NCI-H774 (cell line): ENCODE measurements around the gene GHRH.

Source experiments
- DNase-seq: peaks from one replicate; lab custom pipeline; 2025; lab: John Stamatoyannopoulos, UW

GHRH gene

GRCh38 chr20:37261714-37262113, at the start of gene GHRH:
Gene GHRH, minus strand, starts transcription at chr20:37261814. Its CDS starts 4,925 bp downstream, at chr20:37256889.
- DNase-seq = no peak

- no peak for DNase-seq
Measured at GRCh38 chr20:37310951-37311350, 49.3 kb upstream of the GHRH start.

- no peak for DNase-seq
Measured at GRCh38 chr20:37309936-37310590, 48.4 kb upstream of the GHRH start.

GRCh38 chr20:37309290-37309689, 47.7 kb upstream of the GHRH start:
- DNase-seq = no peak

- DNase-seq = no peak
Measured at GRCh38 chr20:37308086-37309050, 46.8 kb upstream of the GHRH start.

GRCh38 chr20:37305839-37306238, 44.2 kb upstream of the GHRH start:
- DNase-seq = no peak

GRCh38 chr20:37305079-37305478, 43.5 kb upstream of the GHRH start:
- no peak for DNase-seq

- DNase-seq = peak; percentile 8
Measured at GRCh38 chr20:37303637-37304036, 42.0 kb upstream of the GHRH start.

GRCh38 chr20:37302981-37303380, 41.4 kb upstream of the GHRH start:
- no peak for DNase-seq

GRCh38 chr20:37301558-37301957, 39.9 kb upstream of the GHRH start:
- no peak for DNase-seq

GRCh38 chr20:37301120-37301519, 39.5 kb upstream of the GHRH start:
- no peak for DNase-seq

- no peak for DNase-seq
Measured at GRCh38 chr20:37299718-37300528, 38.3 kb upstream of the GHRH start.

GRCh38 chr20:37298190-37298939, 36.8 kb upstream of the GHRH start:
- DNase-seq = no peak

- no peak for DNase-seq
Measured at GRCh38 chr20:37297066-37297736, 35.6 kb upstream of the GHRH start.

GRCh38 chr20:37296371-37296770, 34.8 kb upstream of the GHRH start:
- no peak for DNase-seq

GRCh38 chr20:37295595-37295994, 34.0 kb upstream of the GHRH start:
- peak; percentile 79 for DNase-seq

- no peak for DNase-seq
Measured at GRCh38 chr20:37295001-37295400, 33.4 kb upstream of the GHRH start.

- DNase-seq = no peak
Measured at GRCh38 chr20:37294262-37294981, 32.8 kb upstream of the GHRH start.

- DNase-seq = no peak
Measured at GRCh38 chr20:37293301-37293943, 31.8 kb upstream of the GHRH start.

GRCh38 chr20:37291724-37292126, 30.1 kb upstream of the GHRH start:
- DNase-seq = no peak
